ENCODE data around the gene DNER.

DNER gene

GRCh38 chr2:229408356-229408755, 306.0 kb downstream of the DNER start:
- no peak for TF ChIP-seq CTCF (IDR thresholded peaks at IDR 0.05)
- Histone ChIP-seq H3K36me3 (no peaks in the 10 kb centered on the region), H3K4me3 (ENCODE audit: low read depth in 1 of 2, low read length in 1 of 2) (no peak overlapping the region), H3K9me3 (no peaks in the 10 kb centered on the region), H3K4me1 (ENCODE audit: control insufficient read depth in 1 of 2, insufficient read depth in 1 of 2, low read depth in 1 of 2, low read length in 1 of 2) (peaks cover 0 to 12% of the 10 kb centered on the region in 2 experiments), H3K27ac (no peak overlapping the region), H3K27me3 (peaks cover 3% of the 10 kb centered on the region)

GRCh38 chr2:229407170-229407569, 307.2 kb downstream of the DNER start:
- H3K4me1 ChIP-seq (ENCODE audit: control insufficient read depth in 1 of 2, insufficient read depth in 1 of 2, low read depth in 1 of 2, low read length in 1 of 2) = peaks cover 0 to 12% of the 10 kb centered on the region in 2 experiments
- H3K9me3 ChIP-seq = no peaks in the 10 kb centered on the region
- peaks cover 3% of the 10 kb centered on the region for H3K27me3 ChIP-seq
- TF ChIP-seq CTCF (IDR thresholded peaks at IDR 0.05) = no peak
- no peaks in the 10 kb centered on the region for H3K36me3 ChIP-seq
- no peak overlapping the region for H3K4me3 ChIP-seq (ENCODE audit: low read depth in 1 of 2, low read length in 1 of 2)
- H3K27ac ChIP-seq = no peak overlapping the region

- Histone ChIP-seq H3K36me3 (no peaks in the 10 kb centered on the region), H3K27me3 (peaks cover 3% of the 10 kb centered on the region), H3K4me3 (ENCODE audit: low read depth in 1 of 2, low read length in 1 of 2) (no peak overlapping the region), H3K4me1 (ENCODE audit: control insufficient read depth in 1 of 2, insufficient read depth in 1 of 2, low read depth in 1 of 2, low read length in 1 of 2) (peaks cover 0 to 19% of the 10 kb centered on the region in 2 experiments), H3K27ac (no peak overlapping the region), H3K9me3 (no peaks in the 10 kb centered on the region)
- no peak for TF ChIP-seq CTCF (IDR thresholded peaks at IDR 0.05)
Measured at GRCh38 chr2:229405796-229406195, 308.6 kb downstream of the DNER start.

- no peak overlapping the region for H3K27ac ChIP-seq
- H3K4me1 ChIP-seq (ENCODE audit: control insufficient read depth in 1 of 2, insufficient read depth in 1 of 2, low read depth in 1 of 2, low read length in 1 of 2) = peaks cover 0 to 11% of the 10 kb centered on the region in 2 experiments
- no peaks in the 10 kb centered on the region for H3K36me3 ChIP-seq
- no peak overlapping the region for H3K4me3 ChIP-seq (ENCODE audit: low read depth in 1 of 2, low read length in 1 of 2)
- no peak for TF ChIP-seq CTCF (IDR thresholded peaks at IDR 0.05)
- H3K27me3 ChIP-seq = no peaks in the 10 kb centered on the region
- no peaks in the 10 kb centered on the region for H3K9me3 ChIP-seq
Measured at GRCh38 chr2:229403296-229403695, 311.1 kb downstream of the DNER start.

- Histone ChIP-seq H3K4me3 (ENCODE audit: low read depth in 1 of 2, low read length in 1 of 2) (no peak overlapping the region), H3K27ac (no peak overlapping the region), H3K36me3 (no peaks in the 10 kb centered on the region), H3K9me3 (no peaks in the 10 kb centered on the region), H3K27me3 (no peaks in the 10 kb centered on the region), H3K4me1 (ENCODE audit: control insufficient read depth in 1 of 2, insufficient read depth in 1 of 2, low read depth in 1 of 2, low read length in 1 of 2) (peaks cover 0 to 7% of the 10 kb centered on the region in 2 experiments)
- no peak for TF ChIP-seq CTCF (IDR thresholded peaks at IDR 0.05)
Measured at GRCh38 chr2:229401171-229401865, 313.0 kb downstream of the DNER start.

Measured in neutrophil (primary cell).